GM13976 (cell line): Measurements from ENCODE around the gene KIF16B.

Experiments
- DNase-seq: peaks from one replicate; pipeline ENCODE4 v3.0.0; 2012; ENCODE audit warnings: low spot score
- CTCF ChIP-seq: IDR thresholded peaks from 2 replicates; pipeline ENCODE4 v1.5.1; 2012; ENCODE audit warnings: borderline replicate concordance, mild to moderate bottlenecking; ENCODE audit not compliant: insufficient read depth; ENCODE audit errors: extremely low read depth, missing control alignments, control extremely low read depth
- in situ Hi-C: fragments of 300-500 bp; cut with MboI; formaldehyde crosslinking; loops from one replicate; pipeline ENCODE4 v1.12.0; 2022; ENCODE audit warnings: low sequenced_read_pairs, mixed read lengths, inconsistent platforms; ENCODE audit not compliant: unreplicated experiment

KIF16B gene

GRCh38 chr20:16295534-16295933, 277.7 kb downstream of the KIF16B start:
- in situ Hi-C loops: no loop called here
- no peak for DNase-seq
- no peak for TF ChIP-seq CTCF

- in situ Hi-C loops: no loop called here
- no peak for DNase-seq
- TF ChIP-seq CTCF: no peak
Measured at GRCh38 chr20:16293590-16293989, 279.7 kb downstream of the KIF16B start.

GRCh38 chr20:16292226-16292880, 280.9 kb downstream of the KIF16B start:
- no peak for TF ChIP-seq CTCF

GRCh38 chr20:16290358-16290757, 282.9 kb downstream of the KIF16B start:
- TF ChIP-seq CTCF: no peak
- peak; percentile 2 for DNase-seq
- in situ Hi-C loops: no loop called here

More at GRCh38 chr20:16292226-16292880, 280.9 kb downstream of the KIF16B start:
- DNase-seq: peak; percentile 0
- in situ Hi-C loops: no loop called here

- no peak for TF ChIP-seq CTCF
- peak; percentile 1 for DNase-seq
- in situ Hi-C loops: no loop called here
Measured at GRCh38 chr20:16287776-16288175, 285.5 kb downstream of the KIF16B start.

- DNase-seq: peak; percentile 1
- in situ Hi-C loops: no loop called here
- no peak for TF ChIP-seq CTCF
Measured at GRCh38 chr20:16286601-16287000, 286.6 kb downstream of the KIF16B start.
